Glutamatergic neuron (in vitro differentiated cells): Measurements from ENCODE around the gene EPB41L2. TPM values are rescaled to one million over a fixed set of nuclear protein-coding genes. Genes with fewer than 3 reads are reported as not detected.

ENCODE experiments used
- DNase-seq: peaks from one replicate; pipeline ENCODE4 v3.0.0; 2022
- H3K27ac Mint-ChIP-seq: one replicate; pipeline ENCODE4 v1.8.0; 2020; ENCODE audit warnings: mild to moderate bottlenecking, mixed read lengths, inconsistent platforms; ENCODE audit not compliant: unreplicated experiment
- H3K27me3 Mint-ChIP-seq: one replicate; pipeline ENCODE4 v1.8.0; 2020; ENCODE audit warnings: mild to moderate bottlenecking, moderate library complexity, mixed read lengths, inconsistent platforms; ENCODE audit not compliant: unreplicated experiment
- H3K36me3 Mint-ChIP-seq: one replicate; pipeline ENCODE4 v1.8.0; 2020; ENCODE audit warnings: mild to moderate bottlenecking, mixed read lengths, inconsistent platforms; ENCODE audit not compliant: unreplicated experiment
- H3K4me1 Mint-ChIP-seq: one replicate; pipeline ENCODE4 v1.8.0; 2020; ENCODE audit warnings: mild to moderate bottlenecking, low read depth, mixed read lengths, inconsistent platforms; ENCODE audit not compliant: unreplicated experiment
- H3K4me3 Mint-ChIP-seq: one replicate; pipeline ENCODE4 v1.8.0; 2020; ENCODE audit warnings: mild to moderate bottlenecking, mixed read lengths, inconsistent platforms; ENCODE audit not compliant: unreplicated experiment
- H3K9me3 Mint-ChIP-seq: one replicate; pipeline ENCODE4 v1.8.0; 2020; ENCODE audit warnings: mild to moderate bottlenecking, moderate library complexity, mixed read lengths, inconsistent platforms; ENCODE audit not compliant: unreplicated experiment
- CTCF ChIP-seq: fragments of 200-600 bp; sonication (generic); IDR thresholded peaks from one replicate; pipeline ENCODE4 v1.5.0; 2021; ENCODE audit not compliant: partially characterized antibody, unreplicated experiment
- total RNA-seq: library from RNA; stranded (reverse); fragmentation: NEBNext Ultra II Directional; extraction: Animal tissue kit (Norgen Biotek cat#: 25700); gene quantifications from one replicate; pipeline ENCODE4 v1.2.1, GENCODE V29; 2021; ENCODE audit not compliant: unreplicated experiment

The EPB41L2 gene
- total RNA-seq, 1 donor from 2014 or later, result 36.2 TPM

GRCh38 chr6:130841128-130841728 is 221.8 kb downstream of the EPB41L2 start:
- Mint-ChIP-seq H3K27me3 (no peaks in the 10 kb centered on the region), H3K9me3 (no peaks in the 10 kb centered on the region), H3K4me1 (peaks cover 21% of the 10 kb centered on the region), H3K36me3 (no peaks in the 10 kb centered on the region), H3K4me3 (peak overlapping the region; percentile 1), H3K27ac (peak overlapping the region; percentile 4)
- DNase-seq, result no peak
- TF ChIP-seq CTCF, result no peak

GRCh38 chr6:130840050-130840449 is 223.0 kb downstream of the EPB41L2 start:
- no peak for DNase-seq
- H3K36me3 Mint-ChIP-seq, result no peaks in the 10 kb centered on the region
- peaks cover 24% of the 10 kb centered on the region for H3K4me1 Mint-ChIP-seq
- H3K9me3 Mint-ChIP-seq, result no peaks in the 10 kb centered on the region
- no peak overlapping the region for H3K27ac Mint-ChIP-seq
- TF ChIP-seq CTCF, result no peak
- no peaks in the 10 kb centered on the region for H3K27me3 Mint-ChIP-seq
- H3K4me3 Mint-ChIP-seq, result no peak overlapping the region

GRCh38 chr6:130839379-130839778 is 223.7 kb downstream of the EPB41L2 start:
- Mint-ChIP-seq H3K9me3 (no peaks in the 10 kb centered on the region), H3K27ac (no peak overlapping the region), H3K4me1 (peaks cover 24% of the 10 kb centered on the region), H3K4me3 (no peak overlapping the region), H3K27me3 (no peaks in the 10 kb centered on the region), H3K36me3 (no peaks in the 10 kb centered on the region)
- TF ChIP-seq CTCF, result no peak
- no peak for DNase-seq

- no peaks in the 10 kb centered on the region for H3K9me3 Mint-ChIP-seq
- H3K27ac Mint-ChIP-seq, result no peak overlapping the region
- TF ChIP-seq CTCF, result no peak
- H3K36me3 Mint-ChIP-seq, result no peaks in the 10 kb centered on the region
- no peak overlapping the region for H3K4me3 Mint-ChIP-seq
- no peak for DNase-seq
- no peaks in the 10 kb centered on the region for H3K27me3 Mint-ChIP-seq
- peaks cover 24% of the 10 kb centered on the region for H3K4me1 Mint-ChIP-seq
These were observed 224.1 kb downstream of the EPB41L2 start for GRCh38 chr6:130838951-130839350.

GRCh38 chr6:130838250-130838860 is 224.7 kb downstream of the EPB41L2 start:
- H3K36me3 Mint-ChIP-seq, result no peaks in the 10 kb centered on the region
- H3K27me3 Mint-ChIP-seq, result no peaks in the 10 kb centered on the region
- no peak overlapping the region for H3K4me3 Mint-ChIP-seq
- H3K9me3 Mint-ChIP-seq, result no peaks in the 10 kb centered on the region
- peaks cover 24% of the 10 kb centered on the region for H3K4me1 Mint-ChIP-seq
- no peak for TF ChIP-seq CTCF
- H3K27ac Mint-ChIP-seq, result no peak overlapping the region
- DNase-seq, result no peak
